CD4-positive, alpha-beta memory T cell (primary cell): ENCODE measurements around the gene OR5M10. TPM values are rescaled to one million over a fixed set of nuclear protein-coding genes. Genes with fewer than 3 reads are reported as not detected.

Experiments
- CTCF ChIA-PET: fragments of 350-600 bp; sonication (Branson Sonifier 250); formaldehyde crosslinking; loops from one replicate; lab custom pipeline; 2021; ENCODE audit warnings: inconsistent platforms; ENCODE audit not compliant: partially characterized antibody; lab: Charles Lee
- POLR2A ChIA-PET: fragments of 350-600 bp; sonication (Branson Sonifier 250); formaldehyde crosslinking; loops from one replicate; lab custom pipeline; 2021; ENCODE audit not compliant: partially characterized antibody; lab: Charles Lee
- DNase-seq, 5 donors: peaks; one replicate each; pipeline versions ENCODE4 v3.0.0 to v3.0.0-alpha.2; 2020 to 2022; ENCODE audit warnings: mixed read lengths in 1 of 5
- H3K27ac ChIP-seq: one replicate; pipeline ENCODE4 v1.7.0; 2013; ENCODE audit warnings: low read depth, low read length
- H3K27me3 ChIP-seq: 2 replicates; pipeline ENCODE4 v1.7.0; 2013; ENCODE audit warnings: mild to moderate bottlenecking, low read length, moderate library complexity; ENCODE audit not compliant: insufficient read depth
- H3K36me3 ChIP-seq: 2 replicates; pipeline ENCODE4 v1.7.0; 2013; ENCODE audit warnings: mild to moderate bottlenecking, low read length, moderate library complexity; ENCODE audit not compliant: insufficient read depth
- H3K4me1 ChIP-seq: 2 replicates; pipeline ENCODE4 v1.7.0; 2013; ENCODE audit warnings: mild to moderate bottlenecking, low read length, moderate library complexity; ENCODE audit not compliant: insufficient read depth
- H3K4me3 ChIP-seq, 2 donors: one replicate each; pipeline ENCODE4 v1.7.0; 2013; ENCODE audit warnings: low read length in 2 of 2, mild to moderate bottlenecking in 1 of 2
- H3K9me3 ChIP-seq, 2 donors: one replicate each; pipeline ENCODE4 v1.7.0; 2013; ENCODE audit warnings: low read length in 2 of 2, control low read depth in 1 of 2; ENCODE audit not compliant: control insufficient read depth in 1 of 2
- H3K27ac Mint-ChIP-seq, 7 donors: one replicate each; pipeline ENCODE4 v1.8.0; 2020 to 2021; ENCODE audit warnings: mixed read lengths in 7 of 7, mild to moderate bottlenecking in 6 of 7, inconsistent platforms in 3 of 7, moderate library complexity in 3 of 7
- H3K27me3 Mint-ChIP-seq, 2 donors: one replicate each; pipeline ENCODE4 v1.8.0; 2020 to 2021; ENCODE audit warnings: mixed read lengths in 2 of 2
- H3K36me3 Mint-ChIP-seq, 2 donors: one replicate each; pipeline ENCODE4 v1.8.0; 2020 to 2021; ENCODE audit warnings: mixed read lengths in 2 of 2, inconsistent platforms in 1 of 2, mild to moderate bottlenecking in 1 of 2
- H3K4me1 Mint-ChIP-seq, 4 donors: one replicate each; pipeline ENCODE4 v1.8.0; 2020 to 2021; ENCODE audit warnings: mixed read lengths in 4 of 4, mild to moderate bottlenecking in 1 of 4
- H3K4me3 Mint-ChIP-seq, 8 donors: one replicate each; pipeline ENCODE4 v1.8.0; 2020 to 2021; ENCODE audit warnings: mixed read lengths in 8 of 8, mild to moderate bottlenecking in 7 of 8, moderate library complexity in 6 of 8, inconsistent platforms in 3 of 8
- H3K9me3 Mint-ChIP-seq, 8 donors: one replicate each; pipeline ENCODE4 v1.8.0; 2020 to 2021; ENCODE audit warnings: mixed read lengths in 8 of 8, mild to moderate bottlenecking in 5 of 8, inconsistent platforms in 3 of 8, moderate library complexity in 1 of 8
- intact Hi-C: fragments of 100-400 bp; cut with micrococcal nuclease; formaldehyde crosslinking; loops from one replicate; pipeline ENCODE4 v1.15.1; 2023
- polyA plus RNA-seq, 2 donors: library from polyadenylated mRNA; unstranded; fragments of 300-500 nt; fragmentation: Illumina TruSeq; gene quantifications; one replicate each; pipeline ENCODE4 v1.2.3, GENCODE V29; 2021
- total RNA-seq, 2 experiments: library from RNA; stranded (reverse); gene quantifications; one replicate each; pipeline ENCODE4 v1.2.3, GENCODE V29; 2021

The OR5M10 gene
- total and polyA plus RNA-seq, 4 experiments from 2014 or later = not detected

GRCh38 chr11:56545531-56545930 lies 32.0 kb downstream of the OR5M10 start:
- POLR2A ChIA-PET = no interaction called here
- no peak overlapping the region for H3K27ac Mint-ChIP-seq
- no peaks in the 10 kb centered on the region for H3K4me1 Mint-ChIP-seq
- Histone ChIP-seq H3K4me1 (no peaks in the 10 kb centered on the region), H3K4me3 (no peak overlapping the region), H3K27ac (no peak overlapping the region), H3K27me3 (no peaks in the 10 kb centered on the region), H3K9me3 (no peaks in the 10 kb centered on the region), H3K36me3 (no peaks in the 10 kb centered on the region)
- CTCF ChIA-PET = no interaction called here
- peaks cover 0 to 18% (median 13%) of the 10 kb centered on the region in 8 donors for H3K9me3 Mint-ChIP-seq
- no peak overlapping the region for H3K4me3 Mint-ChIP-seq
- no peaks in the 10 kb centered on the region for H3K27me3 Mint-ChIP-seq
- no peaks in the 10 kb centered on the region for H3K36me3 Mint-ChIP-seq
- no peak for DNase-seq
- intact Hi-C loops = no loop called here

- no peak overlapping the region for H3K4me3 ChIP-seq
- Mint-ChIP-seq H3K9me3 (peaks cover 0 to 22% (median 13%) of the 10 kb centered on the region in 8 donors), H3K27me3 (no peaks in the 10 kb centered on the region), H3K4me1 (no peaks in the 10 kb centered on the region), H3K36me3 (no peaks in the 10 kb centered on the region), H3K4me3 (no peak overlapping the region), H3K27ac (no peak overlapping the region)
- DNase-seq = no peak
- CTCF ChIA-PET = no interaction called here
- H3K27me3 ChIP-seq = no peaks in the 10 kb centered on the region
- H3K9me3 ChIP-seq = no peaks in the 10 kb centered on the region
- intact Hi-C loops = no loop called here
- no peaks in the 10 kb centered on the region for H3K4me1 ChIP-seq
- POLR2A ChIA-PET = no interaction called here
- no peak overlapping the region for H3K27ac ChIP-seq
- H3K36me3 ChIP-seq = no peaks in the 10 kb centered on the region
These were observed 33.8 kb downstream of the OR5M10 start for GRCh38 chr11:56543739-56544138.

- H3K27ac Mint-ChIP-seq = no peak within 1 kb of the TSS
- H3K27me3 Mint-ChIP-seq = no peaks in the 10 kb centered on the region
- Histone ChIP-seq H3K36me3 (no peaks in the 10 kb centered on the region), H3K4me1 (no peaks in the 10 kb centered on the region), H3K9me3 (no peaks in the 10 kb centered on the region), H3K4me3 (no peak within 1 kb of the TSS), H3K27me3 (no peaks in the 10 kb centered on the region), H3K27ac (no peak within 1 kb of the TSS)
- H3K4me3 Mint-ChIP-seq = no peak within 1 kb of the TSS
- H3K36me3 Mint-ChIP-seq = no peaks in the 10 kb centered on the region
- ChIA-PET CTCF (no interaction called here), POLR2A (no interaction called here)
- DNase-seq = no peak
- H3K4me1 Mint-ChIP-seq = no peaks in the 10 kb centered on the region
- H3K9me3 Mint-ChIP-seq = peaks cover 0 to 22% (median 13%) of the 10 kb centered on the region in 8 donors
- intact Hi-C loops = no loop called here
These were observed 34.4 kb downstream of the OR5M10 start, which contains the start of gene OR5M11 for GRCh38 chr11:56543157-56543556. Gene OR5M11, minus strand, starts transcription at chr11:56543257. Its CDS starts 0 bp downstream, at chr11:56543257.

GRCh38 chr11:56533054-56533740 lies 44.3 kb downstream of the OR5M10 start:
- DNase-seq = no peak
- Histone ChIP-seq H3K27me3 (no peaks in the 10 kb centered on the region), H3K4me3 (no peak overlapping the region), H3K36me3 (no peaks in the 10 kb centered on the region), H3K9me3 (no peaks in the 10 kb centered on the region), H3K27ac (no peak overlapping the region), H3K4me1 (no peaks in the 10 kb centered on the region)
- H3K9me3 Mint-ChIP-seq = peaks cover 0 to 12% (median 2%) of the 10 kb centered on the region in 8 donors
- H3K27me3 Mint-ChIP-seq = no peaks in the 10 kb centered on the region
- H3K36me3 Mint-ChIP-seq = no peaks in the 10 kb centered on the region
- ChIA-PET CTCF (no interaction called here), POLR2A (no interaction called here)
- intact Hi-C loops = no loop called here
- no peaks in the 10 kb centered on the region for H3K4me1 Mint-ChIP-seq
- H3K4me3 Mint-ChIP-seq = no peak overlapping the region
- H3K27ac Mint-ChIP-seq = no peak overlapping the region

GRCh38 chr11:56531856-56532255 lies 45.7 kb downstream of the OR5M10 start:
- no peaks in the 10 kb centered on the region for H3K36me3 Mint-ChIP-seq
- Histone ChIP-seq H3K36me3 (no peaks in the 10 kb centered on the region), H3K4me1 (no peaks in the 10 kb centered on the region), H3K4me3 (no peak overlapping the region), H3K27ac (no peak overlapping the region), H3K27me3 (no peaks in the 10 kb centered on the region), H3K9me3 (no peaks in the 10 kb centered on the region)
- H3K27me3 Mint-ChIP-seq = no peaks in the 10 kb centered on the region
- H3K9me3 Mint-ChIP-seq = peaks cover 0 to 12% (median 4%) of the 10 kb centered on the region in 8 donors
- ChIA-PET POLR2A (no interaction called here), CTCF (no interaction called here)
- intact Hi-C loops = no loop called here
- no peak for DNase-seq
- no peaks in the 10 kb centered on the region for H3K4me1 Mint-ChIP-seq
- H3K27ac Mint-ChIP-seq = no peak overlapping the region
- H3K4me3 Mint-ChIP-seq = no peak overlapping the region

Other genes starting within 250 kb of the OR5M10 start
- not detected for gene OR8K1, start 231.7 kb downstream of the OR5M10 start, total RNA-seq
- not detected for gene OR8K1, start 231.7 kb downstream of the OR5M10 start, polyA plus RNA-seq
- gene OR8J1, start 223.4 kb downstream of the OR5M10 start, total RNA-seq = not detected
- gene OR8J1, start 223.4 kb downstream of the OR5M10 start, polyA plus RNA-seq = not detected
- gene OR8U1, start 202.1 kb downstream of the OR5M10 start, total RNA-seq = not detected
- not detected for gene OR8U1, start 202.1 kb downstream of the OR5M10 start, polyA plus RNA-seq
- gene OR5AL1, start 165.0 kb downstream of the OR5M10 start, total RNA-seq = not detected
- not detected for gene OR5AL1, start 165.0 kb downstream of the OR5M10 start, polyA plus RNA-seq
- not detected for gene OR5M3, start 104.4 kb downstream of the OR5M10 start, total RNA-seq
- not detected for gene OR5M3, start 104.4 kb downstream of the OR5M10 start, polyA plus RNA-seq
- not detected for gene OR5M8, start 86.4 kb downstream of the OR5M10 start, total RNA-seq
- gene OR5M8, start 86.4 kb downstream of the OR5M10 start, polyA plus RNA-seq = not detected
- gene OR5M11, start 34.5 kb downstream of the OR5M10 start, total RNA-seq = not detected
- gene OR5M11, start 34.5 kb downstream of the OR5M10 start, polyA plus RNA-seq = not detected
- gene OR5M1, start 37.2 kb upstream of the OR5M10 start, total RNA-seq = not detected
- not detected for gene OR5M1, start 37.2 kb upstream of the OR5M10 start, polyA plus RNA-seq
- not detected for gene OR5AP2, start 64.7 kb upstream of the OR5M10 start, total RNA-seq
- gene OR5AP2, start 64.7 kb upstream of the OR5M10 start, polyA plus RNA-seq = not detected
- gene OR5AR1, start 86.0 kb upstream of the OR5M10 start, total RNA-seq = not detected
- not detected for gene OR5AR1, start 86.0 kb upstream of the OR5M10 start, polyA plus RNA-seq
- gene OR9G1, start 121.4 kb upstream of the OR5M10 start, total RNA-seq = not detected
- gene OR9G1, start 121.4 kb upstream of the OR5M10 start, polyA plus RNA-seq = not detected
- gene OR9G4, start 171.0 kb upstream of the OR5M10 start, total RNA-seq = not detected
- not detected for gene OR9G4, start 171.0 kb upstream of the OR5M10 start, polyA plus RNA-seq